Measurements from ENCODE around the gene TMEM132D.

Gene TMEM132D

GRCh38 chr12:129036135-129036534 is 867.7 kb downstream of the TMEM132D start:
- H3K4me3 ChIP-seq (IDR thresholded peaks at IDR 0.05; ENCODE audit: insufficient read depth, low read depth, low read length): no peak overlapping the region
- H3K4me1 ChIP-seq (ENCODE audit: low read depth, poor library complexity, severe bottlenecking): peaks cover 7% of the 10 kb centered on the region
- H3K79me2 ChIP-seq (ENCODE audit: insufficient read depth, low read depth): no peaks in the 10 kb centered on the region
- no peaks in the 10 kb centered on the region for H4K20me1 ChIP-seq (ENCODE audit: insufficient read depth)
- H3K27me3 ChIP-seq (ENCODE audit: insufficient read depth, low read depth): no peaks in the 10 kb centered on the region
- no peaks in the 10 kb centered on the region for H3K36me3 ChIP-seq (ENCODE audit: insufficient read depth)
- TF ChIP-seq, protein P1, sequence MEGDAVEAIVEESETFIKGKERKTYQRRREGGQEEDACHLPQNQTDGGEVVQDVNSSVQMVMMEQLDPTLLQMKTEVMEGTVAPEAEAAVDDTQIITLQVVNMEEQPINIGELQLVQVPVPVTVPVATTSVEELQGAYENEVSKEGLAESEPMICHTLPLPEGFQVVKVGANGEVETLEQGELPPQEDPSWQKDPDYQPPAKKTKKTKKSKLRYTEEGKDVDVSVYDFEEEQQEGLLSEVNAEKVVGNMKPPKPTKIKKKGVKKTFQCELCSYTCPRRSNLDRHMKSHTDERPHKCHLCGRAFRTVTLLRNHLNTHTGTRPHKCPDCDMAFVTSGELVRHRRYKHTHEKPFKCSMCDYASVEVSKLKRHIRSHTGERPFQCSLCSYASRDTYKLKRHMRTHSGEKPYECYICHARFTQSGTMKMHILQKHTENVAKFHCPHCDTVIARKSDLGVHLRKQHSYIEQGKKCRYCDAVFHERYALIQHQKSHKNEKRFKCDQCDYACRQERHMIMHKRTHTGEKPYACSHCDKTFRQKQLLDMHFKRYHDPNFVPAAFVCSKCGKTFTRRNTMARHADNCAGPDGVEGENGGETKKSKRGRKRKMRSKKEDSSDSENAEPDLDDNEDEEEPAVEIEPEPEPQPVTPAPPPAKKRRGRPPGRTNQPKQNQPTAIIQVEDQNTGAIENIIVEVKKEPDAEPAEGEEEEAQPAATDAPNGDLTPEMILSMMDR (conservative IDR thresholded peaks at IDR 0.05; ENCODE audit: low read depth, low read length): no peak
- H2AFZ ChIP-seq (ENCODE audit: low read depth): no peak overlapping the region
- no peak overlapping the region for H3K9ac ChIP-seq
- no peak overlapping the region for H3K4me2 ChIP-seq
- no peak overlapping the region for H3K27ac ChIP-seq

- no peak overlapping the region for H3K4me2 ChIP-seq
Observed at GRCh38 chr12:129034558-129035289, 869.1 kb downstream of the TMEM132D start.

DNA sequence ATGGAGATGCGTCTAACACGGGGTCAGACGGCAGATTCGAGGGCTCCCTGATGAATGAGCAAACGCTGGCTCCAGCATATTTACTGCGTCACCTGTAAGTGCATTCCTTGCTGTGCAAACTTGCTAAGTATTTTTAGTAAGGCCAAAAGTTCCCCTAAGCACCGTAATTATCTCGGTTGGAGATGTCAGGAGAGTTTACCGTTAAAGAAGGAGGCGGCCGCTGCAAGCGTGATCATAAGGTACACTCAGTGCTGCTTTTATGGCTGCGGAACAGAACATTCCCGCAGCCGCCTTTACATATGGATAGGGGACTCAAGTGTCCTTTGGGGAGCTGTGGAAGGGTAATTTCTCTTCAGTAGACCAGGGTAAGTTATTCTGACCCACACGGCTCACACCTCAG is 875.0 kb downstream of the TMEM132D start:
- TF ChIP-seq, protein P1 (conservative IDR thresholded peaks at IDR 0.05; ENCODE audit: low read depth, low read length): no peak
- no peaks in the 10 kb centered on the region for H3K36me3 ChIP-seq (ENCODE audit: insufficient read depth)
- H3K27ac ChIP-seq: no peak overlapping the region
- no peaks in the 10 kb centered on the region for H3K4me1 ChIP-seq (ENCODE audit: low read depth, poor library complexity, severe bottlenecking)
- H3K9ac ChIP-seq: no peak overlapping the region
- H3K4me3 ChIP-seq (IDR thresholded peaks at IDR 0.05; ENCODE audit: insufficient read depth, low read depth, low read length): no peak overlapping the region
- no peak overlapping the region for H3K4me2 ChIP-seq
- H2AFZ ChIP-seq (ENCODE audit: low read depth): no peak overlapping the region
- H4K20me1 ChIP-seq (ENCODE audit: insufficient read depth): no peaks in the 10 kb centered on the region
- no peaks in the 10 kb centered on the region for H3K27me3 ChIP-seq (ENCODE audit: insufficient read depth, low read depth)
- no peaks in the 10 kb centered on the region for H3K79me2 ChIP-seq (ENCODE audit: insufficient read depth, low read depth)

More at GRCh38 chr12:129034558-129035289, 869.1 kb downstream of the TMEM132D start:
- H3K27me3 ChIP-seq (ENCODE audit: insufficient read depth, low read depth): no peaks in the 10 kb centered on the region
- H3K36me3 ChIP-seq (ENCODE audit: insufficient read depth): no peaks in the 10 kb centered on the region
- H3K9ac ChIP-seq: no peak overlapping the region
- TF ChIP-seq, protein P1 (conservative IDR thresholded peaks at IDR 0.05; ENCODE audit: low read depth, low read length): no peak
- H3K4me1 ChIP-seq (ENCODE audit: low read depth, poor library complexity, severe bottlenecking): peaks cover 7% of the 10 kb centered on the region
- no peaks in the 10 kb centered on the region for H4K20me1 ChIP-seq (ENCODE audit: insufficient read depth)
- H3K27ac ChIP-seq: no peak overlapping the region
- H3K4me3 ChIP-seq (IDR thresholded peaks at IDR 0.05; ENCODE audit: insufficient read depth, low read depth, low read length): no peak overlapping the region
- H3K79me2 ChIP-seq (ENCODE audit: insufficient read depth, low read depth): no peaks in the 10 kb centered on the region
- no peak overlapping the region for H2AFZ ChIP-seq (ENCODE audit: low read depth)

GRCh38 chr12:129025055-129025454 is 878.8 kb downstream of the TMEM132D start:
- TF ChIP-seq, protein P1 (conservative IDR thresholded peaks at IDR 0.05; ENCODE audit: low read depth, low read length): no peak
- H3K4me1 ChIP-seq (ENCODE audit: low read depth, poor library complexity, severe bottlenecking): no peaks in the 10 kb centered on the region

More at GRCh38 chr12:129025055-129025454, 878.8 kb downstream of the TMEM132D start:
- no peaks in the 10 kb centered on the region for H3K36me3 ChIP-seq (ENCODE audit: insufficient read depth)
- H3K4me2 ChIP-seq: no peak overlapping the region
- H3K27ac ChIP-seq: no peak overlapping the region
- H4K20me1 ChIP-seq (ENCODE audit: insufficient read depth): no peaks in the 10 kb centered on the region
- no peaks in the 10 kb centered on the region for H3K27me3 ChIP-seq (ENCODE audit: insufficient read depth, low read depth)
- H3K4me3 ChIP-seq (IDR thresholded peaks at IDR 0.05; ENCODE audit: insufficient read depth, low read depth, low read length): no peak overlapping the region
- H3K79me2 ChIP-seq (ENCODE audit: insufficient read depth, low read depth): no peaks in the 10 kb centered on the region
- no peak overlapping the region for H2AFZ ChIP-seq (ENCODE audit: low read depth)
- H3K9ac ChIP-seq: no peak overlapping the region
